HEK293T (cell line): Measurements from ENCODE around the gene A1CF.

Experiments
- CTCF ChIA-PET: fragments of 350-600 bp; formaldehyde crosslinking; extraction: SDS; loops from one replicate; lab custom pipeline; 2021; ENCODE audit warnings: antibody characterized with exemption, inconsistent platforms; lab: Yijun Ruan, JAX
- POLR2A ChIA-PET: fragments of 350-600 bp; formaldehyde crosslinking; extraction: SDS; loops from one replicate; lab custom pipeline; 2020; ENCODE audit warnings: antibody characterized with exemption, inconsistent platforms; lab: Yijun Ruan, JAX
- DNase-seq: peaks from one replicate; pipeline ENCODE4 v3.0.0; 2012; ENCODE audit warnings: mixed read lengths; ENCODE audit errors: extremely low spot score
- ARNT ChIP-seq: fragments of 450-650 bp; IDR thresholded peaks from 2 replicates; pipeline ENCODE4 v1.6.1; 2017; ENCODE audit warnings: mild to moderate bottlenecking
- BHLHE40 ChIP-seq: fragments of 450-650 bp; IDR thresholded peaks from 2 replicates; pipeline ENCODE4 v1.6.1; 2016; ENCODE audit warnings: mild to moderate bottlenecking, moderate library complexity, borderline replicate concordance
- CTBP1 ChIP-seq: fragments of 450-650 bp; IDR thresholded peaks from 2 replicates; pipeline ENCODE4 v1.6.1; 2016; ENCODE audit warnings: borderline replicate concordance
- ELF4 ChIP-seq: fragments of 450-650 bp; IDR thresholded peaks from 2 replicates; pipeline ENCODE4 v1.6.1; 2017; ENCODE audit warnings: antibody characterized with exemption
- FOXA1 ChIP-seq: fragments of 450-650 bp; IDR thresholded peaks from 2 replicates; pipeline ENCODE4 v1.6.1; 2016; ENCODE audit warnings: mild to moderate bottlenecking
- FOXK2 ChIP-seq: fragments of 450-650 bp; IDR thresholded peaks from 2 replicates; pipeline ENCODE4 v1.6.1; 2016; ENCODE audit warnings: mild to moderate bottlenecking
- FOXM1 ChIP-seq: fragments of 450-650 bp; IDR thresholded peaks from 2 replicates; pipeline ENCODE4 v1.6.1; 2017; ENCODE audit warnings: mild to moderate bottlenecking, borderline replicate concordance
- HDGF ChIP-seq: fragments of 450-650 bp; IDR thresholded peaks from 2 replicates; pipeline ENCODE4 v1.6.1; 2017; ENCODE audit warnings: antibody characterized with exemption, borderline replicate concordance
- L3MBTL2 ChIP-seq: fragments of 450-650 bp; conservative IDR thresholded peaks from 2 replicates; pipeline ENCODE4 v1.6.1; 2016; ENCODE audit warnings: mild to moderate bottlenecking
- LEF1 ChIP-seq: fragments of 450-650 bp; IDR thresholded peaks from 2 replicates; pipeline ENCODE4 v1.6.1; 2017; ENCODE audit warnings: mild to moderate bottlenecking, borderline replicate concordance
- NFRKB ChIP-seq: fragments of 450-650 bp; IDR thresholded peaks from 2 replicates; pipeline ENCODE4 v1.6.1; 2016; ENCODE audit warnings: mild to moderate bottlenecking, moderate library complexity
- PKNOX1 ChIP-seq: fragments of 450-650 bp; IDR thresholded peaks from 2 replicates; pipeline ENCODE4 v1.6.1; 2016
- SP1 ChIP-seq: fragments of 450-650 bp; IDR thresholded peaks from 2 replicates; pipeline ENCODE4 v1.6.1; 2017
- SUZ12 ChIP-seq: fragments of 450-650 bp; IDR thresholded peaks from 2 replicates; pipeline ENCODE4 v1.6.1; 2016; ENCODE audit warnings: mild to moderate bottlenecking
- TARDBP ChIP-seq: fragments of 450-650 bp; IDR thresholded peaks from 2 replicates; pipeline ENCODE4 v1.6.1; 2016
- ZNF384 ChIP-seq: fragments of 450-650 bp; IDR thresholded peaks from 2 replicates; pipeline ENCODE4 v1.6.1; 2016

The A1CF gene

GRCh38 chr10:50866317-50866716 lies 19.1 kb downstream of the A1CF start:
- no peak for DNase-seq
- TF ChIP-seq FOXM1 (no peak), FOXA1 (no peak), SUZ12 (no peak), PKNOX1 (no peak), LEF1 (no peak), ELF4 (no peak), SP1 (no peak), BHLHE40 (no peak), HDGF (no peak), ARNT (no peak), FOXK2 (no peak), NFRKB (no peak), CTBP1 (no peak), ZNF384 (no peak), TARDBP (no peak)
- CTCF ChIA-PET, result no interaction called here
- POLR2A ChIA-PET, result no interaction called here

- no peak for DNase-seq
- CTCF ChIA-PET, result no interaction called here
- POLR2A ChIA-PET, result no interaction called here
- no peak for TF ChIP-seq ZNF384
- TF ChIP-seq NFRKB, result no peak
- TF ChIP-seq FOXM1, result no peak
- no peak for TF ChIP-seq ARNT
- TF ChIP-seq BHLHE40, result no peak
- no peak for TF ChIP-seq LEF1
- no peak for TF ChIP-seq L3MBTL2
- no peak for TF ChIP-seq SP1
- no peak for TF ChIP-seq PKNOX1
- TF ChIP-seq FOXK2, result no peak
- no peak for TF ChIP-seq FOXA1
- TF ChIP-seq TARDBP, result no peak
- TF ChIP-seq ELF4, result no peak
- TF ChIP-seq CTBP1, result no peak
- TF ChIP-seq SUZ12, result no peak
- TF ChIP-seq HDGF, result no peak
Observed at GRCh38 chr10:50862719-50863118, 22.7 kb downstream of the A1CF start.

- no peak for DNase-seq
- POLR2A ChIA-PET, result no interaction called here
- CTCF ChIA-PET, result no interaction called here
- TF ChIP-seq SUZ12 (no peak), L3MBTL2 (no peak), CTBP1 (no peak), ARNT (no peak), NFRKB (no peak), ELF4 (no peak), FOXK2 (no peak), FOXA1 (no peak), FOXM1 (no peak), SP1 (no peak), LEF1 (no peak)
Observed at GRCh38 chr10:50861370-50861769, 24.1 kb downstream of the A1CF start.

- ChIA-PET POLR2A (no interaction called here), CTCF (no interaction called here)
- no peak for TF ChIP-seq CTBP1
- TF ChIP-seq ELF4, result no peak
- no peak for TF ChIP-seq TARDBP
- no peak for TF ChIP-seq FOXK2
- no peak for TF ChIP-seq BHLHE40
- TF ChIP-seq LEF1, result no peak
- no peak for TF ChIP-seq FOXM1
- no peak for TF ChIP-seq L3MBTL2
- TF ChIP-seq NFRKB, result no peak
- no peak for TF ChIP-seq SUZ12
- TF ChIP-seq SP1, result no peak
- TF ChIP-seq PKNOX1, result no peak
- DNase-seq, result no peak
Observed at GRCh38 chr10:50857579-50857978, 27.8 kb downstream of the A1CF start.

GRCh38 chr10:50855461-50855860 lies 30.0 kb downstream of the A1CF start:
- POLR2A ChIA-PET, result no interaction called here
- no peak for DNase-seq
- TF ChIP-seq PKNOX1 (no peak), TARDBP (no peak), FOXK2 (no peak), NFRKB (no peak), L3MBTL2 (no peak), ZNF384 (no peak), SP1 (no peak), BHLHE40 (no peak), FOXM1 (no peak), HDGF (no peak), ELF4 (no peak), SUZ12 (no peak)
- CTCF ChIA-PET, result no interaction called here

GRCh38 chr10:50855015-50855414 lies 30.4 kb downstream of the A1CF start:
- TF ChIP-seq ZNF384 (no peak), FOXK2 (no peak), HDGF (no peak), ELF4 (no peak), FOXM1 (no peak), SUZ12 (no peak), LEF1 (no peak), TARDBP (no peak), FOXA1 (no peak), L3MBTL2 (no peak), SP1 (no peak), NFRKB (no peak), CTBP1 (no peak), ARNT (no peak)
- DNase-seq, result no peak
- POLR2A ChIA-PET, result no interaction called here
- CTCF ChIA-PET, result no interaction called here
